Gastroesophageal sphincter (tissue), 4 donors: ENCODE results near the gene EEF2. TPM values are rescaled to one million over a fixed set of nuclear protein-coding genes. Genes with fewer than 3 reads are reported as not detected.
A peak's percentile ranks its signal among the peaks of the same experiment; 100 is the strongest.

Experiments used
- ATAC-seq: fragments of 150-250 bp; one replicate; pipeline ENCODE4 v1.9.1; 2016; ENCODE audit warnings: mild to moderate bottlenecking, moderate library complexity
- H3K27ac ChIP-seq, 4 donors: fragments of 200-600 bp; sonication (generic) in 3 of 4; 1 replicate in 3 of 4; 2 replicates in 1 of 4; pipeline ENCODE4 v1.5.1; 2016 to 2019
- H3K27me3 ChIP-seq: fragments of 200-600 bp; sonication (generic); one replicate; pipeline ENCODE4 v1.5.1; 2019
- H3K36me3 ChIP-seq, 2 donors: fragments of 200-600 bp; sonication (generic); one replicate each; pipeline ENCODE4 v1.5.1; 2019; ENCODE audit warnings: control low read depth in 1 of 2
- H3K4me1 ChIP-seq, 3 donors: fragments of 200-600 bp; sonication (generic); 1 replicate in 2 of 3; 2 replicates in 1 of 3; pipeline ENCODE4 v1.5.1; 2016 to 2019; ENCODE audit warnings: control low read depth in 2 of 3
- H3K4me3 ChIP-seq, 2 donors: fragments of 200-600 bp; sonication (generic); one replicate each; pipeline ENCODE4 v1.5.1; 2019; ENCODE audit warnings: mild to moderate bottlenecking in 1 of 2, moderate library complexity in 1 of 2
- H3K9me3 ChIP-seq, 3 donors: fragments of 200-600 bp; sonication (generic); one replicate each; pipeline ENCODE4 v1.5.1; 2017 to 2019; ENCODE audit warnings: control low read depth in 2 of 3
- EP300 ChIP-seq: sonication (generic); formaldehyde crosslinking; IDR thresholded peaks from one replicate; pipeline ENCODE4 v1.6.1; 2017; ENCODE audit warnings: antibody characterized with exemption, mild to moderate bottlenecking
- POLR2A ChIP-seq, 2 donors: fragments of 450-650 bp; IDR thresholded peaks; one replicate each; pipeline ENCODE4 v1.6.1; 2017; ENCODE audit warnings: antibody characterized with exemption in 2 of 2, mild to moderate bottlenecking in 2 of 2, moderate library complexity in 1 of 2
- POLR2AphosphoS5 ChIP-seq: sonication (generic); formaldehyde crosslinking; IDR thresholded peaks from one replicate; pipeline ENCODE4 v1.6.1; 2017; ENCODE audit warnings: antibody characterized with exemption
- WGBS, 2 donors: methylation state at CpG; one replicate each; pipeline ENCODE4 v1.1.5; 2018; ENCODE audit warnings: low coverage in 1 of 2; 5-methylcytosine and 5-hydroxymethylcytosine counted together
- total RNA-seq, 4 donors: library from RNA; depleted of rRNA; stranded (reverse); fragments of >200 nt; gene quantifications; one replicate each; pipeline ENCODE4 v1.1.0, GENCODE V29; 2016
- TF ChIP-seq, protein P1 (sequence below), 4 experiments: fragments of 200-600 bp in 2 of 4; fragments of 450-650 bp in 2 of 4; sonication (generic) in 1 of 4; IDR thresholded peaks; one replicate each; pipeline ENCODE4 v1.5.1; 2017 to 2019; ENCODE audit warnings: antibody characterized with exemption in 4 of 4, mild to moderate bottlenecking in 2 of 4, moderate library complexity in 2 of 4

Gene EEF2
- total RNA-seq, 4 donors from 2014 or later, result 2,212 to 2,463 (median 2,311) TPM

DNA sequence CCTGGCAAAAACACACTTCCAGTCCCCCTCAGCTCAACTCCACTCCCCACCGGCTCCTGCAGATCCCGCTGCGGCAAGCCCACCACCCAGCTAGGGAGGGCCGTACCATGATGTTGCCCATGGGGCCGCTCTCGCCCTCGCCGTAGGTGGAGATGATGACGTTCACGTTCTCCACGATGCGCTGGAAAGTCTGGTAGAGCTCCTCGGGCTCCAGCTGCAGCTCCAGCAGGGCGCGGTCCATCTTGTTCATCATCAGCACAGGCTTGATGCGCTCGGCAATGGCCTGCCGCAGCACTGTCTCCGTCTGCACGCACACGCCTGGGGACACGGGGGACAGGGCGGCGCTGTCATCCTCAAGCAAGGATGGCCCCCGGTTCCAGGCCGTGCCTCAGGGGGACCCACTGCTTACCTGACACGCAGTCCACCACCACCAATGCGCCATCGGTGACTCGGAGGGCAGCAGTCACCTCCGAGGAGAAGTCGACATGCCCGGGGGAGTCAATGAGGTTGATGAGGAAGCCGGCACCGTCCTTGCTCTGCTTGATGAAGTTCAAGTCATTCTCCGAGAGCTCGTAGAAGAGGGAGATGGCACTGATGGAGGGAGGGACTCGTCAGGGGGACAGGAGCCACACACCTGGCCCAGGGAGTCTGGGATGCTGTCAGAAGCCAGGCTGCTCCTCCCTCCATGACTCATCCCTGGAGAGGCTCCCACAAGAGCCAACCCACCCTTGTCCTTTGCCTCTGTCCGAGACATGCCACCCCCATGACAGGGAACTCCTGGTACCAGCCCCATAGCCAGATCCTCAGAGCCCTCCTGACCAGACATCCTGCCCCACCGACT, 2.3 kb downstream of the EEF2 start:
- Histone ChIP-seq H3K4me3 (peak overlapping the region in 1 of 2 donors; percentile 94), H3K9me3 (no peaks in the 10 kb centered on the region)

GRCh38 chr19:3981736-3982681, 3.3 kb downstream of the EEF2 start:
- Histone ChIP-seq H3K36me3 (peaks cover 4 to 71% of the 10 kb centered on the region in 2 donors), H3K9me3 (no peaks in the 10 kb centered on the region), H3K27ac (peak overlapping the region in 3 of 4 donors; percentile 93 to 96 (median 94)), H3K27me3 (no peaks in the 10 kb centered on the region), H3K4me3 (no peak overlapping the region), H3K4me1 (peaks cover 6 to 74% (median 27%) of the 10 kb centered on the region in 3 donors)
- TF ChIP-seq, protein P1, sequence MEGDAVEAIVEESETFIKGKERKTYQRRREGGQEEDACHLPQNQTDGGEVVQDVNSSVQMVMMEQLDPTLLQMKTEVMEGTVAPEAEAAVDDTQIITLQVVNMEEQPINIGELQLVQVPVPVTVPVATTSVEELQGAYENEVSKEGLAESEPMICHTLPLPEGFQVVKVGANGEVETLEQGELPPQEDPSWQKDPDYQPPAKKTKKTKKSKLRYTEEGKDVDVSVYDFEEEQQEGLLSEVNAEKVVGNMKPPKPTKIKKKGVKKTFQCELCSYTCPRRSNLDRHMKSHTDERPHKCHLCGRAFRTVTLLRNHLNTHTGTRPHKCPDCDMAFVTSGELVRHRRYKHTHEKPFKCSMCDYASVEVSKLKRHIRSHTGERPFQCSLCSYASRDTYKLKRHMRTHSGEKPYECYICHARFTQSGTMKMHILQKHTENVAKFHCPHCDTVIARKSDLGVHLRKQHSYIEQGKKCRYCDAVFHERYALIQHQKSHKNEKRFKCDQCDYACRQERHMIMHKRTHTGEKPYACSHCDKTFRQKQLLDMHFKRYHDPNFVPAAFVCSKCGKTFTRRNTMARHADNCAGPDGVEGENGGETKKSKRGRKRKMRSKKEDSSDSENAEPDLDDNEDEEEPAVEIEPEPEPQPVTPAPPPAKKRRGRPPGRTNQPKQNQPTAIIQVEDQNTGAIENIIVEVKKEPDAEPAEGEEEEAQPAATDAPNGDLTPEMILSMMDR (IDR thresholded peaks at IDR 0.05), result no peak
- no peak for TF ChIP-seq EP300
- TF ChIP-seq POLR2A (IDR thresholded peaks at IDR 0.05), result no peak
- TF ChIP-seq POLR2AphosphoS5, result no peak
- ATAC-seq, result no peak
- WGBS, 2 donors, result 75% methylated on average over 11 of the region's 39 CpGs; no CpG with 5 or more reads in 1 of the 2 donors

More for the DNA sequence above, 2.3 kb downstream of the EEF2 start:
- Histone ChIP-seq H3K36me3 (peaks cover 4 to 62% of the 10 kb centered on the region in 2 donors), H3K27ac (peak overlapping the region in 3 of 4 donors; percentile 93 to 96 (median 94)), H3K4me1 (peaks cover 6 to 76% (median 34%) of the 10 kb centered on the region in 3 donors), H3K27me3 (no peaks in the 10 kb centered on the region)
- no peak for ATAC-seq
- 40% methylated on average over 2 of the region's 40 CpGs; no CpG with 5 or more reads in 1 of the 2 donors for WGBS, 2 donors
- no peak for TF ChIP-seq EP300
- TF ChIP-seq, protein P1 (IDR thresholded peaks at IDR 0.05), result no peak
- no peak for TF ChIP-seq POLR2AphosphoS5
- no peak for TF ChIP-seq POLR2A (IDR thresholded peaks at IDR 0.05)

DNA sequence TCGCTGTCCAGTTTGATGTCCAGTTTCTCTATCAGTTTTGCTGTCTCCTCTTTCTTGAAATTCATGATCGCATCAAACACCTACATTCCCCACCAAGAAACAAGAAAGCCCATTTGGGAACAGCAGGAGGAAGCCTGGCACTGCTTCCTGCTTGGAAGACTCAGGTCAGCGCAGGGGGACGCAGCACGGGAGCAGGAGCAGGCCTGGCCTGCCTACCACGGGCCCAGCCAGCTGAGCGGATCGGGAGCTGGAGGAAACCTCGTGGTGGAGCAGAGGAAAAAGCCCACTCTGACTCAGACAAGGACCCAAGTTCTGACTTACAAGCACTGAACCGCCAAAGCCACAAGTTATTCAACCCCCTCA, 3.9 kb downstream of the EEF2 start:
- 90% methylated on average over 2 of the region's 10 CpGs; no CpG with 5 or more reads in 1 of the 2 donors for WGBS, 2 donors
- Histone ChIP-seq H3K27ac (peak overlapping the region in 2 of 4 donors; percentile 94 to 96), H3K36me3 (peaks cover 4 to 78% of the 10 kb centered on the region in 2 donors), H3K4me1 (peaks cover 3 to 74% (median 20%) of the 10 kb centered on the region in 3 donors), H3K9me3 (no peaks in the 10 kb centered on the region), H3K4me3 (no peak overlapping the region), H3K27me3 (no peaks in the 10 kb centered on the region)
- TF ChIP-seq, protein P1 (IDR thresholded peaks at IDR 0.05), result no peak
- TF ChIP-seq EP300 (no peak), POLR2AphosphoS5 (no peak), POLR2A (IDR thresholded peaks at IDR 0.05) (no peak)
- ATAC-seq, result no peak

- 50% methylated on average over 2 of the region's 31 CpGs; no CpG with 5 or more reads in 1 of the 2 donors for WGBS, 2 donors
- peak overlapping the region in 2 of 4 donors; percentile 9 to 96 for H3K27ac ChIP-seq
- no peaks in the 10 kb centered on the region for H3K9me3 ChIP-seq
- TF ChIP-seq EP300 (no peak), POLR2AphosphoS5 (no peak), POLR2A (IDR thresholded peaks at IDR 0.05) (no peak)
- TF ChIP-seq, protein P1 (IDR thresholded peaks at IDR 0.05), result no peak
- no peaks in the 10 kb centered on the region for H3K27me3 ChIP-seq
- peaks cover 4 to 85% of the 10 kb centered on the region in 2 donors for H3K36me3 ChIP-seq
- H3K4me1 ChIP-seq, result peaks cover 0 to 68% (median 16%) of the 10 kb centered on the region in 3 donors
- no peak overlapping the region for H3K4me3 ChIP-seq
- no peak for ATAC-seq
These were observed 4.7 kb downstream of the EEF2 start for GRCh38 chr19:3980353-3981251.
